GM21619 (cell line): ENCODE data around the gene PITPNC1.
A peak's percentile ranks its signal among the peaks of the same experiment; 100 is the strongest.

Experiments
- ATAC-seq: cut with Tn5 transposase; IDR thresholded peaks from one replicate; pipeline ENCODE4 v1.9.1; 2021; ENCODE audit not compliant: unreplicated experiment

The PITPNC1 gene

GRCh38 chr17:67542219-67543114, 165.4 kb downstream of the PITPNC1 start:
- no peak for ATAC-seq

DNA sequence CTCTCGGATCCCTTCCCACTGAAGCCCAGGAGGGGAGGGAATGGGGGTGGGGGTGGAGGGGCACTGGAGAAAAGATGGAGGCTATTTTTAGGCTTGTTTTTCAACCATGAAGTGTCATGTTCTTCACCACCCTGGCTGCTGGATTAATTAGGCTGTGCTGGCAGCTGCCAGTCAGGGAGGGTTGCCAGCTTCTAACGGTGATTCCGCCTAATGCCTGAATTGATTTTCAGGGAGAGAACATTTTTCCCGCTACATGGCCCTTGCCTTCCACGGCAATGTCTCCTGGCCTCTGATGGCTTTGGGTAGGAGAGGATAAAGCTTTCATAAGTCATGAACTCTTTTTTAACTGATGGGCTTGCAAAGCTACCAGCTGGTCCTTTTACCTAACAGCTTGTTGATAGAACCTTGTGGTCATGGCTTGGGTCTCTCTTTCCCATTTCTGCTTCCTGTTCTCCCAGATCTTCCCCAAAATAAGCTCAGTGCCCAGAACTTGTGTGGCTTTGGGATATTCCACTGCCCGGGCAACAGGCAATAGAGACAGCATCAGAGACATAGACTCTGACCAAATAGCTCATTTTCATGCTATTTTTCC, 167.4 kb downstream of the PITPNC1 start:
- no peak for ATAC-seq

GRCh38 chr17:67546578-67547527, 169.8 kb downstream of the PITPNC1 start:
- ATAC-seq = peak; percentile 93

DNA sequence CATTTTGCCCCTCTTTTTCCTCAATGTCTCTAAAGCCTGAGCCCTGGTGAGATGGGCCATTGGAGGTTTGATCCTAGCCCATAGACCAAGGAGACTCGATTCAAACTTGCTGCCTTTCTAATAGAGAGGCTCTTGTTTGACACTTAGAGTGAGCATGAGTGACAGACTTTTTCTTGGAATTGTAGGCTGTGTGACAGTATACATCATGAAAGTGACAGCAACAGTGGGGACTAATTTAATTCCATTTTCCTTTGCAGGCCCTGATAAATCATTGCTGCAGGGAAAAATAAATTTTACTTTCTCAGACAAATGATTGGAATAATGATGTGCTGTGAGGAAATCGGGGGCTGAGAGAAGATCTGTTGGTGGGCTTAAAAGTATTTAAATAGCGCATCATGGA, 171.6 kb downstream of the PITPNC1 start:
- ATAC-seq = no peak

DNA sequence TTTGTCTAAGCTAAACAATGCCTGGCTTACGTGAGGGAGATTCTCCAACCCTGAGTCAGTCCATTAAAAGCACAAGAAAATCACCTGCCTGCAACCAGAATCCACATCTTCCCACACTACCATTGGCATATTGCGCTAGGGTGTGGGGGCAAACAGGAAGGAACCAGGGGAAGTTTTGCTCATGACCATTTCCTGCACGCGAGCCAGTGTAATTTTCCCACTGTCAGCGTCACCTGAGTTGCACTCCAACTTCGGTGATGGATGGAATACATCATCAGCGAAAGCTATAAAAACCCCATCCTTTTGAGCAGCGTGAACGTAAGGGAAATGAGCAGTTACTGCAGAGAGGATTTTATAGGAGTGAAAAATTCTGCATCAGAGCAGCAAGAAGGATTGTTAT, 172.7 kb downstream of the PITPNC1 start:
- ATAC-seq = no peak

DNA sequence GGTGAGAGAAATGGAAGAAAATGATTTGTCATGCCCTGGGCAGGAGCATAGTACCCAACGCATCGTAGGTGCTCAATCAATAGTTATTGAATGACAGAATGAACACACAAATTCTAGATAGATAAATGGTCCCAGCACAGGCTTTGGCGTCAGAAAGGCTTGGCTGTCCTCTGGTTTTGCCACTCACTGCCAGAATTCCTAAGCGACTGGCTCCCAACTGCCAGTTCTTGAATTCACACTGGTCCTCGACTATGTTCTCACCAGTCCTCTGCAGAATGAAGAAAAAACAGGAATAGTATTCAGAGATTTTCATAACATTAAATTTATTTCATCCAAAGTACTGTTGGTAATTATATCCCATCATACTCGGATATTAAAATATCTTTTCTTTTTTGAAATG, 177.6 kb downstream of the PITPNC1 start:
- no peak for ATAC-seq

GRCh38 chr17:67555855-67556254, 178.8 kb downstream of the PITPNC1 start:
- ATAC-seq = no peak

DNA sequence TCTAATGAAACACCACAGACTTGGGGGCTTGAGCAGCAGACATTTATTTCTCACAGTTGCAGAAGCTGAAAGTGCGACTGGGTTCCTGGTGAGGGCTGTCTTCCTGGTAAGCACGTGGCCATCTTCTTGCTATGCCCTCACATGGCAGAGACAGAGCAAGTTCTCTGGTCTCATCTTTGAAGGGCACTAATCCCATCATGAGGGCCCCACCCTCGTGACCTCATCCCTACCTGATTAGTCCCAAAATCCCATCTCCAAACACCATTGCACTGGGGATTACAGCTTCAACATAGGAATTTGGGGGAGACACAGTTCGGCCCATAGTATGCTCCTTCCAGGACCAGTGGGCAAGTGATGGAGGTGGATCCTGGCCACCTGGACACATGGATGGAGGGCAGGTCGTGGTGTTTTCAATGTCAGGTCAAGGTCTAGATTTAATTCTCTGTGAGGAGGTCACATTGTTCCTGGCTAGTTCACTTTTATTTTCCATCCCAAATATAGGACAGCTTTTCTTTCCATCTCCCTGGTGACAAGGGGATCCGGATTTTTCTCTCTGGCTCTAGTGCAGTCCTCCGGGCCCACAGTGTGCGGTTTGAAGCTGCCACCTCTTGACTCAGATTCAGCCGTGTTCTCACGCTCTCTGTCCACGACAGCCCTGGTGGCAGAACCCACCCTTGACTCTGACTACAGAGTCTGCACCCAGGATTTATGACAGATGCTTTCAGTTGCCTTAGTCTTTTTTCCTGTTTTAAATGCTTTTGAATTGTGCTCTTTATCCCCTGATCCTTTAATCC, 180.2 kb downstream of the PITPNC1 start:
- no peak for ATAC-seq

DNA sequence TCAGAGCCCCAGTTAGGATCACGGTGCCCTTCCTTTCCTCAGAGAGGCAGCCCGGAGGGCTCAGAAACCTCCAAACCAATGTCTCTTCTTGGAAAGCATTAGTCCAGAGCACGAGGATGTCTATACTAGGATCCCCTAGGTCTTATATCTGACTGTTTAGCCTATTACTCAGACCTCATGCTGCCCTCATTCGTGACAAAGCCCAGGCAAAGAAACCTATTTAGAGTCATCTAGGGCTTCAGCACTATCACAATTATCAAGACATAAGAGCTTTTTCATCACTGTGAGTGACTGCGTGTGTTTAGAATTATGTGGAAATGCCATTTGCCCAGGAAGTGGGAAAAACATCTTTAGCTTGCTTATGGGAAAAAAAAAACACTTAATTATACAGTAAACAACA, 180.8 kb downstream of the PITPNC1 start:
- no peak for ATAC-seq

DNA sequence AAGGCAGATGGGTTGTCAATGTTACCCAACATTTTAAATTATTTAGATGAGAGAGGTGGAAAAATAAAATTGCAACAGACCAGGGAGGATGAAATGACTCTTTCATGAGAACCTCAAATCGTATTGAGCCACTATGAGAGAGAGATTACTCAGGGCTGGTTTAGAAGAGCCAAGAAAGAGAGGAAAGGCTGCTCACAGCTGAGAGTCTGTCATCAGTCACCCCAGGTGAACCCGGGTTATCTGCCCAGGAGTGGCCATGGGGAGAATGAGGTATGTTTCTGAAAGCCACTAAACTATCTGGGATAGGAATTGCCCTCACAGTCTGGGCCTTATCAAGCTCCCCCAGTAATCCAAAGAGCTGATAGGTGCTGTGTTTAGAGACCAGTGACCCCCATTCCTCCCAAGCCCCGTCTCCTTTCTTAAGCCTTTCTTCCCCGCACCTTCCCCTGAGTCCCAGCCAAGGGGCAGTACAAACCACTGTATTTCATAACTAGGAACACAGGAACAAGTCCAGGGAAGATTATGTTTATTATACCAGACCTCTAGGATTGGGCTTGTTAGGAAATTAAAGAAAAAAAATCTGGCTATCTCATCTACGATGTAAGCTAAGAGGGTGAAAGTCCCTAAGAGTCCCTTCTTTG, 181.8 kb downstream of the PITPNC1 start:
- no peak for ATAC-seq

DNA sequence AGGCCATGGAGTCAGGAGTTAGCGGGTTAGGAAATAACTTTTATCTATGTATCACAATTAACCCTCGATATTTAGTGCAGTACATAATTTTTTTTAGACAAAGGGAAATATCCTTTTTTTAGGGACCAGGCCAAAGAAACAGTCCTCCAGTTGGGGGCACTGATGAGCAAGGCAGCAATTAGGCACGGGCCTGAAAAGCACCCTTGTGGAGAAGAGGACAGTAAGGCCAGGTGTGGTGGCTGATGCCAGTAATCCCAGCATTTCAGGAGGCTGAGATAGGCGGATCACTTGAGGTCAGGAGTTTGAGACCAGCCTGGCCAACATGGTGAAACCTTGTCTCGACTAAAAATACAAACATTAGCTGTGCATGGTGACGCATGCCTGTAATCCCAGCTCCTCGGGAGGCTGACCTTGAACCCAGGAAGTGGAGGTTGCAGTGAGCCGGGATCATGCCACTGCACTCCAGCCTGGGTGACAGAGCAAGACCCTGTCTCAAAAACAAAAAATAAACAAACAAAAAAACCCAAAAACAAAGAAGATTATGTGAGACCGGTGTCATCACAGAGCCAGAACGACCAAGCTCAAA, 182.4 kb downstream of the PITPNC1 start:
- ATAC-seq = no peak

- ATAC-seq = no peak
Observed at GRCh38 chr17:67562005-67562404, 184.9 kb downstream of the PITPNC1 start.

GRCh38 chr17:67563692-67564228, 186.7 kb downstream of the PITPNC1 start:
- no peak for ATAC-seq

- no peak for ATAC-seq
Observed at GRCh38 chr17:67565068-67565467, 188.0 kb downstream of the PITPNC1 start.

DNA sequence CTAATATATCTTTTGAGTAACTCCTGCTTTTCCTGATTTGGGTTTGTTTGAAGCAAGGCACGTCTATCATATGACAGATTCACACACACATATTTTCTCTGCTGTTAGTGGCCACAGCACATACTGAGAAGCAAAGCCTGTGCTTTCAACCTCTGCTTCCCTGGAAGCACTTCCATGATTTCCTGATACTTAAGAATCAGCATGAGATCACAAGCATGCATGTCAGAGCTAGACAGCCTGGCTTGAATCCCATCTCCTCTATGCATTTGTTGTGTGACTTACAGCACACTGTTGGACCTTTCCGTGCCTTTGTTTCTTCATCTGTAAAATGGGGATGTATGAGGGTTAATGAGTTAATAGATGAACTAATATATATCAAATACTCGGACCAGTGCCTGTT, 189.6 kb downstream of the PITPNC1 start:
- no peak for ATAC-seq

DNA sequence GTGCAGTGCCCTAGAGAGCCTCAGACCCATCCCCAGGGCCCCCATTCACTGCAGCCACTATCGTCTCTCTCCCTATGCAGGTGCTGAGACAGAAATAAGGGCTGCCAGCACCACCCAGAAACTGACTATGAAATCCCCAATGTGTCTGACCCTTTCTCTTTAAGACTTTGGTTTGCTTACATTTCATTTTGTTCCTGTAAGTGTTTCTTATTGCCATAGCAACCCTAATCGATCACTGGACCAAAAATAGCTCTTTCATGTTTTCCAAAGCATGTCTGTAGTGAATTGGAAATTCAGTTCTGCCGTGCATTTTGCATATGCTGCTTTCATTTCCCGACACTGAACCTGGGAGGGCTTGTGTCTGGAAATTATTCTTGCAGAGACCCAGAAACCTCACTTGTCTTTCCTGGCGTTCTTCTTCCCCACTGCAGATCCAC, 192.0 kb downstream of the PITPNC1 start:
- no peak for ATAC-seq

- ATAC-seq = no peak
Observed at GRCh38 chr17:67569873-67570272, 192.8 kb downstream of the PITPNC1 start.

DNA sequence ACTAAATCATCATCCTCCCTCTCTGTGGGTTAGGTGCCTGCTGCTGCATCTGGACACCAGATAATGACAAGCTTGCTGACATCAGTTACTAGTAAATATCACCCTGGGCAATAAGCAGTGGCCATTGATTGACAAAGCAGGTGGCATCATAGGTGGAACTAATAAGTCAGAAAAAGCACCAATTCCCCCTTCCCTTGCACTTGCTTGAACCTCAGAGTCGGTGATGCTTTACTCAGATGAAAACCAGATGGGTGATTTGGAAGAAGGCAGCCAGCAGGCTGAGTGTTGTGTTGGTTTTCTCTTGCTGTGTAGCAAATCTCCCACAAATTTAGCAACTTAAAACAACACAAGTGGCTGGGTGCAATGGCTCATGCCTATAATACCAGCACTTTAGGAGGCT, 193.7 kb downstream of the PITPNC1 start:
- ATAC-seq = no peak

DNA sequence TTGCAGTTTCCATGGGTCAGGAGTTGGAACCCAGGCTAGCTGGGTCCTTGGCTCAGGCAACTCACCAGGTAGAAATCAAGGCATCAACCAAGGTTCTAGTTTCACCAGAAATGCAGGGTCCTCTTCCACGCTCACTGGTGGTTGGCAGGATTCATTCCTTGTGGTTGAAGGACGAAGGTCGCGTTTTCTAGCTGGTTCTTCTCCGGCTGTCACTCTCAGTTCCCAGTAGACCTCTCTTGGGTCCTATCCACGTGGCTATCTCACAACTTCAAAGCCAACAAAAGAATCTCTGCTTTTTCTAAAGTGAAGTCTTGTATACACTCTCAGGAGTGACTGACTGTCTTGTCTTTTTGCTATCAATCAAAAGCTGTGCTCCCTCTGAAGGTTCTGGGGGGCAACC, 194.4 kb downstream of the PITPNC1 start:
- no peak for ATAC-seq
